Measurements from ENCODE around the gene TACSTD2. TPM values are rescaled to one million over a fixed set of nuclear protein-coding genes. Genes with fewer than 3 reads are reported as not detected.

TACSTD2 gene
- total and polyA plus RNA-seq, 2 of the 4 experiments (the other 2 are of a cell fraction), result not detected

DNA sequence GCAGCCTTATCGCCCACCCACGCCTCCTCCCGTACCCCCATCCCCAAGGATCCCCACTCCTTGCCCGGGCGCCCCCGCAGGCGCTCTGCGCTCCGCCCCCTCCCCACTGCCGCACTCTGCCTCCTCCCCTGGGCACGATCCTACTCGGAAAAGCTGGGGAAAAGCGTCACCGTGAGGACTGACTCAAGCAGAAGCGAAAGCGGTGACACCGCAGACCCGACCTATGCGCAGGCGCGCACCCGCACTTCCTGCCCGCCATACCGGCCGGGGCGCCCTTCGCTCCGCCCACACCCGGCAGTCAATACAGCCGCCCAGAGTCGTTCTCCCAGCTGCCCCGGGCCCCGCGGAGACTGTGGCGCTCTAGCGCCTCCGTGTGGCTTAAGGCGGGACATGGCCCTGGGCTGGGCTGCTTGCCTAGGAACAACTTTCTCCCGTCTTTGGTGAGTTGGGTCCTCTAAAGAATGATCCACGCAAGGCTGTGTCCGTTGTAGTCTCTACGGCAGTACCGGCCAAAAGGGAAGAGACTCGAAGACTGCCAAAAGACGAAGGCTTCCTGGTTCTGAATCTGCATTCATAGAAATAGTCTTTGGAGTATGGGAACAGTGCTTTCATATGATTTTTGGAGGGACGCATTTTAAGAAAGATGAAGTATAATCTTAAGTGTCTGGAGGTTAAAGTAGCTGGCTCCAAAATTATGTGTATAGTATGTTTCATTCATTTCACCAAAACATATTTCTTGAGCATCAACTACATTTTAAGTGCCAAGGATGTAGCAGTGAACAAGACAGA is 30.3 kb downstream of the TACSTD2 start, which contains the start of gene OMA1:
TSS of gene OMA1 (minus strand) at position 207 of the 789 bp plus-strand sequence. CDS start 7,432 bp downstream, outside the sequence.
- dilution Hi-C loops (cut with HindIII; ENCODE audit: low sequenced_read_pairs, unreplicated experiment), result no loop called here
- H3K56ac ChIP-seq (ENCODE audit: extremely low read depth, insufficient read depth, low read length), result peak within 1 kb of the TSS; percentile 78
- peak; percentile 97 for ATAC-seq (ENCODE audit: low read depth)
- H4K5ac ChIP-seq (ENCODE audit: low read depth, low read length), result peak within 1 kb of the TSS; percentile 77
- TF ChIP-seq MAZ (IDR thresholded peaks at IDR 0.05; ENCODE audit: borderline replicate concordance, low read depth, low read length) (peak; percentile 79; the same call in 1 of the 2 replicates), FOS (IDR thresholded peaks at IDR 0.05; ENCODE audit: low read depth, low read length) (peak; percentile 15; the same call in 1 of the 2 replicates), CHD1 (IDR thresholded peaks at IDR 0.05; ENCODE audit: low read depth, low read length) (no peak), SMC3 (IDR thresholded peaks at IDR 0.05; ENCODE audit: low read depth, low read length) (peak; percentile 93), MAFK (IDR thresholded peaks at IDR 0.05; ENCODE audit: low read depth, low read length) (no peak), RAD21 (IDR thresholded peaks at IDR 0.05; ENCODE audit: low read length) (peak; percentile 89), MXI1 (IDR thresholded peaks at IDR 0.05; ENCODE audit: borderline replicate concordance, low read depth, low read length) (peak; percentile 15; the same call in 1 of the 2 replicates), RCOR1 (IDR thresholded peaks at IDR 0.05; ENCODE audit: insufficient replicate concordance, low read length) (no peak), BHLHE40 (IDR thresholded peaks at IDR 0.05; ENCODE audit: low read depth, low read length) (peak; percentile 47; the same call in 1 of the 2 replicates), POLR2A (IDR thresholded peaks at IDR 0.05; ENCODE audit: low read depth, low read length) (peak; percentile 88)
- TF ChIP-seq, protein P1, sequence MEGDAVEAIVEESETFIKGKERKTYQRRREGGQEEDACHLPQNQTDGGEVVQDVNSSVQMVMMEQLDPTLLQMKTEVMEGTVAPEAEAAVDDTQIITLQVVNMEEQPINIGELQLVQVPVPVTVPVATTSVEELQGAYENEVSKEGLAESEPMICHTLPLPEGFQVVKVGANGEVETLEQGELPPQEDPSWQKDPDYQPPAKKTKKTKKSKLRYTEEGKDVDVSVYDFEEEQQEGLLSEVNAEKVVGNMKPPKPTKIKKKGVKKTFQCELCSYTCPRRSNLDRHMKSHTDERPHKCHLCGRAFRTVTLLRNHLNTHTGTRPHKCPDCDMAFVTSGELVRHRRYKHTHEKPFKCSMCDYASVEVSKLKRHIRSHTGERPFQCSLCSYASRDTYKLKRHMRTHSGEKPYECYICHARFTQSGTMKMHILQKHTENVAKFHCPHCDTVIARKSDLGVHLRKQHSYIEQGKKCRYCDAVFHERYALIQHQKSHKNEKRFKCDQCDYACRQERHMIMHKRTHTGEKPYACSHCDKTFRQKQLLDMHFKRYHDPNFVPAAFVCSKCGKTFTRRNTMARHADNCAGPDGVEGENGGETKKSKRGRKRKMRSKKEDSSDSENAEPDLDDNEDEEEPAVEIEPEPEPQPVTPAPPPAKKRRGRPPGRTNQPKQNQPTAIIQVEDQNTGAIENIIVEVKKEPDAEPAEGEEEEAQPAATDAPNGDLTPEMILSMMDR (conservative IDR thresholded peaks at IDR 0.05; ENCODE audit: low read depth, low read length), result peak; percentile 98
- H2AK5ac ChIP-seq (ENCODE audit: low read depth, low read length), result no peak within 1 kb of the TSS
- H3K4me2 ChIP-seq (ENCODE audit: low read depth, low read length), result peak within 1 kb of the TSS; percentile 98
- H3K14ac ChIP-seq (replicated peaks; ENCODE audit: low read depth, low read length), result peak within 1 kb of the TSS; percentile 92
- ChIA-PET POLR2A (ENCODE audit: unreplicated experiment) (interaction anchor here (0.5 to 0.6 kb wide), 2 partner anchors 70 to 93 kb away, joined by 6 to 12 read pairs; no protein-coding TSS in a partner anchor), CTCF (interaction anchor here (0.6 to 3.2 kb wide), 10 partner anchors 11 to 165 kb away, joined by 3 to 18 read pairs (median 4); no protein-coding TSS in a partner anchor)
- peak within 1 kb of the TSS; percentile 56 for H2BK120ac ChIP-seq (ENCODE audit: low read depth, low read length)
- WGBS, 2 experiments (ENCODE audit: extremely low coverage in 2 of 2, insufficient read length in 1 of 2), result 1% methylated on average over 18 of the region's 46 CpGs; no CpG with 5 or more reads in 1 of the 2 experiments
- in situ Hi-C loops (cut with MboI; ENCODE audit: low sequenced_read_pairs), result loop anchor here (10.0 kb wide), 1 partner anchor 108 kb away; no protein-coding TSS in a partner anchor
- peak within 1 kb of the TSS; percentile 47 for H2AK9ac ChIP-seq (replicated peaks; ENCODE audit: low read depth, low read length, poor library complexity)
- no peaks in the 10 kb centered on the region; the same call in 1 of the 2 replicates for H3K4me1 ChIP-seq (ENCODE audit: control insufficient read depth, insufficient read depth, low read length)
- intact Hi-C loops (cut with micrococcal nuclease), result loop anchor here (1.0 to 10.0 kb wide), 6 partner anchors 30 to 1208 kb away; partner anchors contain the start of gene DAB1
- peak within 1 kb of the TSS; percentile 92 for H2AFZ ChIP-seq (replicated peaks; ENCODE audit: low read length, poor library complexity)
- BruUV-seq (replicated peaks), result no TSS peak
- peak within 1 kb of the TSS; percentile 65 to 91 for H4K8ac ChIP-seq (ENCODE audit: low read depth in 2 of 2, low read length in 2 of 2)
- H2BK15ac ChIP-seq (ENCODE audit: low read depth, low read length), result peak within 1 kb of the TSS; percentile 30; the same call in 2 of the 3 replicates
- H3K4me3 ChIP-seq (ENCODE audit: insufficient read depth, low read depth, low read length), result peak within 1 kb of the TSS; percentile 73
- H3K27me3 ChIP-seq (ENCODE audit: control insufficient read depth, insufficient read depth, low read length), result peaks cover 9% of the 10 kb centered on the region
- H3K79me1 ChIP-seq (ENCODE audit: low read depth in 1 of 2, low read length in 2 of 2), result peaks cover 7 to 11% of the 10 kb centered on the region in 2 experiments; a peak in 3 of 4 replicates
- H3K27ac ChIP-seq (ENCODE audit: insufficient read depth, low read length), result peak within 1 kb of the TSS; percentile 87
- H3K9me1 ChIP-seq (ENCODE audit: insufficient read depth, low read length), result peaks cover 2% of the 10 kb centered on the region; the same call in 1 of the 2 replicates
- H4K91ac ChIP-seq (ENCODE audit: insufficient read depth, low read depth, low read length), result peak within 1 kb of the TSS; percentile 87
- H3K23ac ChIP-seq (ENCODE audit: low read depth, low read length), result peak within 1 kb of the TSS; percentile 99
- H3K18ac ChIP-seq (ENCODE audit: low read depth, low read length), result peak within 1 kb of the TSS; percentile 65
- H2BK5ac ChIP-seq (ENCODE audit: low read depth, low read length, poor library complexity, severe bottlenecking), result peak within 1 kb of the TSS; percentile 69
- no peaks in the 10 kb centered on the region for H3K9me3 ChIP-seq (ENCODE audit: control insufficient read depth, insufficient read depth, low read length)
- H2BK20ac ChIP-seq (ENCODE audit: low read depth, low read length), result peak within 1 kb of the TSS; percentile 63; the same call in 1 of the 2 replicates
- H3K36me3 ChIP-seq (ENCODE audit: control insufficient read depth, insufficient read depth, low read length), result no peaks in the 10 kb centered on the region; the same call in 1 of the 2 replicates
- peak; percentile 98 for DNase-seq
- no peaks in the 10 kb centered on the region for H4K20me1 ChIP-seq (ENCODE audit: insufficient read depth, low read length)
- peak within 1 kb of the TSS; percentile 88 for H3K9ac ChIP-seq (ENCODE audit: low read depth, low read length)
- peak within 1 kb of the TSS; percentile 74 for H3K4ac ChIP-seq (ENCODE audit: low read depth, low read length)

Data from IMR-90 (cell line).